MM.1S (cell line): ENCODE measurements around the gene RABGAP1L.

Experiments used
- CTCF ChIP-seq: fragments of 300-600 bp; sonication (generic); IDR thresholded peaks from 2 replicates; pipeline ENCODE4 v1.5.1; 2016; ENCODE audit warnings: antibody characterized with exemption, low read length, mixed read lengths
- EZH2 ChIP-seq: fragments of 300-600 bp; sonication (generic); optimal IDR thresholded peaks from 2 replicates; pipeline ENCODE3; 2017; ENCODE audit warnings: low read depth, mild to moderate bottlenecking, antibody characterized with exemption, low read length, mixed read lengths

DNA sequence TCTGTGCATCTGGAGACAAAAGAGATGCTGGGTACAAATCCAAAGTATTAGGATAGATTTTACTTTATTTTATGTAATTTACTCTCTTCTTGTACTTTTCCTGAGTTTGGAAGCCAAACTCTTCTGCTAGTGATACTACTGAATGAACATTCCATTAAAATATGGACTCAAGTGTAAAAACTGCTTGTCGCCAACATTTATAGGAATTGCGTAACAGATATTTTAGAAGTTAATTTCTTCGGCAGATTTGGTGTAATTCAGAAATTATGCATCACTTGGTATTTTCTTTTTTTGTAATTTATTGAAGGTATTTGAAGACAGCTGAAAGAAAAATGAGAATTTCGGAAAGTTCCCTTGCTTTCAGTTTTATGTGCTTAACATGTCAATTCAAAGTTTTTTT lies 137.0 kb downstream of the RABGAP1L start:
- no peak for TF ChIP-seq CTCF
- TF ChIP-seq EZH2: no peak
